ENCODE results near the gene BTN2A1.

Gene BTN2A1

DNA sequence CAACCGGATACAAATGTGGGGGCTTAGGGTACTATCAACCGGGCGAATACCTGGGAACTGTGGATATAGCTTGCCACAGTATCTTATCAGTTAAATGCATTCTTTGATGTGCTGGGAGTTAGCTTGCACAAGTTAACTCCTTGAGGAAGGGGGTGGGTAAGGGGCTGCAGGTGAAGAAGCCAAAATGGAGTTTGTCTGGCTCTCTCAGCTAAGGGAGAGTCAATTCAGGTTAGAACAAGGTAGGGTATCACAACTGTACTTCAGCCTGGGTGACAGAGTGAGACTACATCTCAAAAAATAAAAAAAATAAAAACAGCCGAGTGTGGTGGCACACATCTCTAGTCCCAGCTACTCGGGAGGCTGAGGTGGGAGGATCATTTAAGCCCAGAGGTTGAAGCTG, 33.8 kb downstream of the BTN2A1 start:
- H3K4me3 ChIP-seq (ENCODE audit: low read depth, low read length) = no peak overlapping the region
- TF ChIP-seq, protein P1, sequence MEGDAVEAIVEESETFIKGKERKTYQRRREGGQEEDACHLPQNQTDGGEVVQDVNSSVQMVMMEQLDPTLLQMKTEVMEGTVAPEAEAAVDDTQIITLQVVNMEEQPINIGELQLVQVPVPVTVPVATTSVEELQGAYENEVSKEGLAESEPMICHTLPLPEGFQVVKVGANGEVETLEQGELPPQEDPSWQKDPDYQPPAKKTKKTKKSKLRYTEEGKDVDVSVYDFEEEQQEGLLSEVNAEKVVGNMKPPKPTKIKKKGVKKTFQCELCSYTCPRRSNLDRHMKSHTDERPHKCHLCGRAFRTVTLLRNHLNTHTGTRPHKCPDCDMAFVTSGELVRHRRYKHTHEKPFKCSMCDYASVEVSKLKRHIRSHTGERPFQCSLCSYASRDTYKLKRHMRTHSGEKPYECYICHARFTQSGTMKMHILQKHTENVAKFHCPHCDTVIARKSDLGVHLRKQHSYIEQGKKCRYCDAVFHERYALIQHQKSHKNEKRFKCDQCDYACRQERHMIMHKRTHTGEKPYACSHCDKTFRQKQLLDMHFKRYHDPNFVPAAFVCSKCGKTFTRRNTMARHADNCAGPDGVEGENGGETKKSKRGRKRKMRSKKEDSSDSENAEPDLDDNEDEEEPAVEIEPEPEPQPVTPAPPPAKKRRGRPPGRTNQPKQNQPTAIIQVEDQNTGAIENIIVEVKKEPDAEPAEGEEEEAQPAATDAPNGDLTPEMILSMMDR (IDR thresholded peaks at IDR 0.05; ENCODE audit: borderline replicate concordance, insufficient read depth, low read depth, low read length) = no peak

DNA sequence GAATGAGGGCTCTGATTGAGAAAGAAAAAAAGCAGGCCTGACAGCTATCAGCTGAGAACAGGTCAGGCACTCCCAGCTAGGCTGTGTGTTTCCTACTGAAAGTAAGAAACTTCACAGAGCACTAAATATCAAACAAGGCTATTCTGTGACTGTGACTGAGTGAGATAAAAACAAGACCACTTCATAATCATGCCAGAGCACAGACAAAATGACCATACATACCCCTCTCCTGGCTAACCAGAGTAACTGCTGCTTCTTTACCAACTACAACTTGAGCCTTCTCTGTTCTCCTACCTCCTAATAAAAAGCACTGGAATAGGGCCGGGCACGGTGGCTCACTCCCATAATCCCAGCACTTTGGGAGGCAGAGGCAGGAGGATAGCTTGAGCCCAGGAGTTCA, 35.5 kb downstream of the BTN2A1 start:
- TF ChIP-seq, protein P1 (IDR thresholded peaks at IDR 0.05; ENCODE audit: borderline replicate concordance, insufficient read depth, low read depth, low read length) = peak; percentile 29; the same call in 1 of the 2 replicates
- H3K4me3 ChIP-seq (ENCODE audit: low read depth, low read length) = no peak overlapping the region

DNA sequence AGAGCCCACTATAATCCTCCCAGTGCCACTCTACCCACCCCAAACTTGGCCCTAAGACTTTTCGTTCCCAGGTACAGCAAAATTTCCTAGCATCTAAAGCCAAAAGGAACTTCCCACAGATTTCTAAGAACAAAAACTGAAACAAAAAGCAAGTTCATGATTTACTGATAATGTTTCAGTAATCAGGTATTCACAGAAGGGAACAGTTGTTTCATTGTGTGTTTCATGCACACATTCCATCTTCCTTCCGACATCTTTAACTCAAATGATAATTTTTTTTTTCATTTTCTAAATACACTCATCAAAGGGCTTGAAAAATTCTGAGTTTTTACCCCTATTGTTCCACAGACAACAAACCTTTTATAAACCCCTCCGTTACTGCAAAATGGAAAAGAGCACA, 36.4 kb downstream of the BTN2A1 start:
- TF ChIP-seq, protein P1 (IDR thresholded peaks at IDR 0.05; ENCODE audit: borderline replicate concordance, insufficient read depth, low read depth, low read length) = no peak

DNA sequence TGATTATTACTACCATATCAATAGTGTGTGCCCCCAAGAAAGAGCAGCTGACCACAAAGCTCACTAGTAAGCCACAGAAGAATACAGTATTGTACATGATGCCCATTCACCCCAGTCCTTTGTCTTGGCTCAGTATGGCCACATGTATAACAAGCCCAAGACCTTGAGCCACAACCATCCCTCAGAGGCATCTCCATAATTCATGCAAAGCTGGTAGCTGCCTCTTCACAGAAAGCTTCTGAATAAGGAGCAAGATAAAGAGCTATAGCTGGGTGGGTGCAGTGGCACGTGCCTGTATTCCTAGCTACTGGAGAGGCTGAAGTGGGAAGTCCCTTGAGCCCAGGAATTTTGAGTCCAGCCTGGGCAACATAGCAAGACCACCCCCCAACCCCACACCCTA, 37.5 kb downstream of the BTN2A1 start:
- H3K4me3 ChIP-seq (ENCODE audit: low read depth, low read length) = no peak overlapping the region
- TF ChIP-seq, protein P1 (IDR thresholded peaks at IDR 0.05; ENCODE audit: borderline replicate concordance, insufficient read depth, low read depth, low read length) = no peak

More for the DNA sequence above, 36.4 kb downstream of the BTN2A1 start:
- no peak overlapping the region for H3K4me3 ChIP-seq (ENCODE audit: low read depth, low read length)

DNA sequence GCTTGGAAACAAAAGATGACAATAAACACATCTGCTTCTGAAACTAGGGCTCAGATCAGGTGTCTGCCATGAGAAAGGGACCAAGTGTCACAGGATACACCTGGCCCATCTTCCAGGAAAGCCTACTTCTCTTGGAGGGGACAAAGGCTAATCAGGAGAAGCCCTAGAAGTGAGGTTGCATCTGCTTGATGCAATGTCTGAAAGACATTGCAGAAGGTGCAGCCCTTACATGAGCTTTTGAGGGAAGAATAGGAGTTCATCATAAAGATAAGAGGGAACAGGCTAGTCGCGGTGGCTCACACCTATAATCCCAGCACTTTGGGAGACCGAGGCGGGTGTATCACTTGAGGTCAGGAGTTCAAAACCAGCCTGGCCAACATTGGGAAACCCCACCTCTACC, 39.9 kb downstream of the BTN2A1 start:
- H3K4me3 ChIP-seq (ENCODE audit: low read depth, low read length) = no peak overlapping the region
- TF ChIP-seq, protein P1 (IDR thresholded peaks at IDR 0.05; ENCODE audit: borderline replicate concordance, insufficient read depth, low read depth, low read length) = no peak

DNA sequence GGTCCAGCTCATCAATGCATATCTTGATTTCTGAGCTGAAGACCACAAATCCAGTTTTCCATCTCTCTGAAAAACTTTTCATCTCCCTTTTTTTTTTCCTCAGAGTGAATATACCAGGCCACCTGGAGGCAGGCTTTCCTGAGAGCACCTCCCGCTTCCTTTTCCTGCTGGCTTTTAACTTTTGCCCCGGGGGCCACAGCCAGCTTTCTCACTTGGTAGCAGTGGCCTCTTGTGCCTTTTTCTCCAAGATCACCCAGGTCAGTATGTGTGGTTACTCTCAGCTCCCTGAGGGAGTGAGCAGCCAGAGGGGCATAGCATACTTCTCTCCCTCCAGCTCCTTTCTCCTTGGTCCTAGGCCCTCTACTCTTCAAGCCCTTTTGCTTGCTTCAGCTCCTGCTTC, 42.3 kb downstream of the BTN2A1 start, which contains the start of gene BTN1A1:
Gene BTN1A1, plus strand, starts transcription at position 202 of the 400 bp plus-strand sequence. CDS start 984 bp downstream, outside the sequence.
- no peak within 1 kb of the TSS for H3K4me3 ChIP-seq (ENCODE audit: low read depth, low read length)
- TF ChIP-seq, protein P1 (IDR thresholded peaks at IDR 0.05; ENCODE audit: borderline replicate concordance, insufficient read depth, low read depth, low read length) = no peak

DNA sequence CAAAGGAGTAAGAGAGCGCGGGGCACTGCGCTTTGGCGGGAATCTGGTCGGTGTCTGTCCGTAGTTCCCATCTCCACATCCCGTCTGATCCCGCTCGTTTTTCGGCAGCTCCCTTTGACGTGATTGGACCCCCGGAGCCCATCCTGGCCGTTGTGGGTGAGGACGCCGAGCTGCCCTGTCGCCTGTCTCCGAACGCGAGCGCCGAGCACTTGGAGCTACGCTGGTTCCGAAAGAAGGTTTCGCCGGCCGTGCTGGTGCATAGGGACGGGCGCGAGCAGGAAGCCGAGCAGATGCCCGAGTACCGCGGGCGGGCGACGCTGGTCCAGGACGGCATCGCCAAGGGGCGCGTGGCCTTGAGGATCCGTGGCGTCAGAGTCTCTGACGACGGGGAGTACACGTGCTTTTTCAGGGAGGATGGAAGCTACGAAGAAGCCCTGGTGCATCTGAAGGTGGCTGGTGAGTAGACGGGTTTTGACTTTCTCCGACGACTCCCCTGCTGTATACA, 43.8 kb downstream of the BTN2A1 start:
- H3K4me3 ChIP-seq (ENCODE audit: low read depth, low read length) = peak overlapping the region; percentile 23
- TF ChIP-seq, protein P1 (IDR thresholded peaks at IDR 0.05; ENCODE audit: borderline replicate concordance, insufficient read depth, low read depth, low read length) = no peak

Data from GM12875 (cell line).